H1 (cell line): ENCODE data around the gene ALAS1. TPM values are rescaled to one million over a fixed set of nuclear protein-coding genes. Genes with fewer than 3 reads are reported as not detected.

ENCODE experiments used
- CTCF ChIA-PET: fragments of 300-600 bp; sonication (Branson Sonifier 250); formaldehyde crosslinking; loops from one replicate; lab custom pipeline; 2021; ENCODE audit not compliant: partially characterized antibody; lab: Charles Lee
- POLR2A ChIA-PET: fragments of 300-600 bp; sonication (Branson Sonifier 250); formaldehyde crosslinking; loops from one replicate; lab custom pipeline; 2021; ENCODE audit warnings: inconsistent platforms; ENCODE audit not compliant: partially characterized antibody; lab: Charles Lee
- DNase-seq, 2 experiments: peaks; one replicate each; pipeline versions ENCODE4 v3.0.0 to v3.0.0-alpha.2; 2010 to 2022; ENCODE audit warnings: low spot score in 2 of 2, low read depth in 1 of 2, mixed read lengths in 1 of 2
- FAIRE-seq: peaks from 2 replicates; lab custom pipeline; 2011; peaks lifted over from hg19 to GRCh38; lab: Jason Lieb, UNC
- H2AFZ ChIP-seq: 2 replicates; pipeline ENCODE4 v1.8.1; 2012; ENCODE audit warnings: low read length, inconsistent platforms
- H2AK5ac ChIP-seq: 2 replicates; pipeline ENCODE4 v1.6.1; 2013; ENCODE audit warnings: low read depth, low read length
- H2BK120ac ChIP-seq: replicated peaks from 2 replicates; pipeline ENCODE3; 2013; ENCODE audit warnings: low read depth, low read length, inconsistent platforms
- H2BK12ac ChIP-seq: 2 replicates; pipeline ENCODE4 v1.6.1; 2013; ENCODE audit warnings: low read depth, low read length
- H2BK15ac ChIP-seq: 2 replicates; pipeline ENCODE4 v1.6.1; 2013; ENCODE audit warnings: low read length
- H2BK20ac ChIP-seq: 2 replicates; pipeline ENCODE4 v1.6.1; 2013; ENCODE audit warnings: low read length
- H2BK5ac ChIP-seq: 2 replicates; pipeline ENCODE4 v1.6.1; 2013; ENCODE audit warnings: low read depth, low read length
- H3K14ac ChIP-seq: 2 replicates; pipeline ENCODE4 v1.6.1; 2013; ENCODE audit warnings: inconsistent platforms; ENCODE audit not compliant: insufficient read length
- H3K18ac ChIP-seq: 2 replicates; pipeline ENCODE4 v1.6.1; 2013; ENCODE audit warnings: low read length; ENCODE audit errors: extremely low read depth
- H3K23ac ChIP-seq: 2 replicates; pipeline ENCODE4 v1.6.1; 2013; ENCODE audit warnings: inconsistent platforms; ENCODE audit not compliant: insufficient read length
- H3K23me2 ChIP-seq: 2 replicates; pipeline ENCODE4 v1.6.1; 2013; ENCODE audit warnings: low read depth, low read length
- H3K27ac ChIP-seq: 2 replicates; pipeline ENCODE4 v1.6.1; 2011; ENCODE audit warnings: low read depth, low read length, inconsistent platforms
- H3K27me3 ChIP-seq, 4 experiments: replicated peaks in 1 of 4; 1 replicate in 1 of 4; 2 replicates in 3 of 4; pipeline versions ENCODE4 v1.6.1 to v1.8.1; 2011 to 2013; ENCODE audit warnings: low read length in 3 of 4, mild to moderate bottlenecking in 3 of 4, inconsistent platforms in 2 of 4, mixed read lengths in 2 of 4, moderate library complexity in 1 of 4; ENCODE audit not compliant: control insufficient read depth in 3 of 4, insufficient read depth in 3 of 4; ENCODE audit errors: extremely low read depth in 1 of 4
- H3K36me3 ChIP-seq, 4 experiments: 2 replicates each; pipeline versions ENCODE4 v1.6.1 to v1.8.1; 2011 to 2013; ENCODE audit warnings: mild to moderate bottlenecking in 4 of 4, low read length in 3 of 4, moderate library complexity in 2 of 4, control low read depth in 1 of 4, inconsistent platforms in 1 of 4; ENCODE audit not compliant: insufficient read depth in 4 of 4, control insufficient read depth in 2 of 4
- H3K4ac ChIP-seq: replicated peaks from 2 replicates; pipeline ENCODE3; 2013; ENCODE audit warnings: low read length, low read depth, mixed read lengths, inconsistent platforms; ENCODE audit not compliant: insufficient read length
- H3K4me1 ChIP-seq, 4 experiments: replicated peaks in 1 of 4; 1 replicate in 1 of 4; 2 replicates in 3 of 4; pipeline versions ENCODE4 v1.6.1 to v1.8.1; 2011 to 2013; ENCODE audit warnings: low read length in 3 of 4, inconsistent platforms in 2 of 4, mixed read lengths in 1 of 4; ENCODE audit not compliant: insufficient read depth in 4 of 4, control insufficient read depth in 3 of 4
- H3K4me2 ChIP-seq, 2 experiments: 2 replicates each; pipeline versions ENCODE4 v1.6.1 to v1.8.1; 2011 to 2013; ENCODE audit warnings: low read depth in 2 of 2, low read length in 2 of 2, control low read depth in 1 of 2, inconsistent platforms in 1 of 2, mild to moderate bottlenecking in 1 of 2; ENCODE audit not compliant: insufficient read depth in 1 of 2
- H3K4me3 ChIP-seq, 4 experiments: fragments of 200-600, 300-600 bp in 1 of 4; sonication (generic), shearing (Covaris generic), sonication (Bioruptor Twin) in 1 of 4; 2 replicates each; pipeline versions ENCODE4 v1.5.1 to v1.8.1; 2011 to 2016; ENCODE audit warnings: low read length in 4 of 4, low read depth in 3 of 4, control low read depth in 2 of 4, inconsistent platforms in 2 of 4, mild to moderate bottlenecking in 2 of 4, mixed read lengths in 1 of 4, moderate library complexity in 1 of 4; ENCODE audit not compliant: insufficient read depth in 2 of 4; ENCODE audit errors: extremely low read depth in 1 of 4
- H3K56ac ChIP-seq: replicated peaks from 2 replicates; pipeline ENCODE3; 2013; ENCODE audit warnings: low read depth, mild to moderate bottlenecking, mixed read lengths, low read length, inconsistent platforms; ENCODE audit not compliant: insufficient read length
- H3K79me1 ChIP-seq: 2 replicates; pipeline ENCODE4 v1.6.1; 2013; ENCODE audit warnings: low read depth, low read length, control low read depth
- H3K79me2 ChIP-seq, 2 experiments: 2 replicates each; pipeline versions ENCODE4 v1.6.1 to v1.8.1; 2012 to 2013; ENCODE audit warnings: low read length in 2 of 2, mild to moderate bottlenecking in 2 of 2, inconsistent platforms in 1 of 2; ENCODE audit not compliant: insufficient read depth in 2 of 2, control insufficient read depth in 1 of 2
- H3K9ac ChIP-seq, 4 experiments: replicated peaks in 1 of 4; 1 replicate in 1 of 4; 2 replicates in 3 of 4; pipeline versions ENCODE4 v1.6.1 to v1.8.1; 2011 to 2013; ENCODE audit warnings: low read depth in 3 of 4, low read length in 3 of 4, control low read depth in 2 of 4, mild to moderate bottlenecking in 2 of 4, moderate library complexity in 2 of 4, inconsistent platforms in 1 of 4; ENCODE audit errors: extremely low read depth in 1 of 4
- H3K9me3 ChIP-seq, 2 experiments: 2 replicates each; pipeline versions ENCODE4 v1.6.1 to v1.8.1; 2012 to 2013; ENCODE audit warnings: mild to moderate bottlenecking in 2 of 2, moderate library complexity in 2 of 2, control low read depth in 1 of 2, inconsistent platforms in 1 of 2, low read depth in 1 of 2, low read length in 1 of 2, mixed read lengths in 1 of 2; ENCODE audit not compliant: insufficient read depth in 2 of 2
- H4K20me1 ChIP-seq, 2 experiments: replicated peaks in 1 of 2; 2 replicates each; pipeline versions ENCODE3 to v1.8.1; 2011 to 2013; ENCODE audit warnings: inconsistent platforms in 2 of 2, low read length in 2 of 2, mild to moderate bottlenecking in 1 of 2; ENCODE audit not compliant: insufficient read depth in 2 of 2, control insufficient read depth in 1 of 2
- H4K5ac ChIP-seq: 2 replicates; pipeline ENCODE4 v1.6.1; 2013; ENCODE audit warnings: low read length, low read depth, mixed read lengths, inconsistent platforms; ENCODE audit not compliant: insufficient read length
- H4K8ac ChIP-seq: 2 replicates; pipeline ENCODE4 v1.8.0; 2013; ENCODE audit warnings: mild to moderate bottlenecking, moderate library complexity, low read length, inconsistent platforms; ENCODE audit not compliant: insufficient read depth; ENCODE audit errors: extremely low read depth
- H4K91ac ChIP-seq: replicated peaks from 2 replicates; pipeline ENCODE3; 2013; ENCODE audit warnings: low read length, mixed read lengths, inconsistent platforms; ENCODE audit not compliant: insufficient read length
- CBX8 ChIP-seq: fragments of 300-800, 300-1000 bp; sonication (generic); IDR thresholded peaks from 2 replicates; pipeline ENCODE4 v1.7.1; 2016; ENCODE audit warnings: low read depth, low read length, borderline replicate concordance
- KDM1A ChIP-seq: fragments of 200-600, 300-600 bp; sonication (generic); IDR thresholded peaks from 2 replicates; pipeline ENCODE4 v1.7.1; 2016; ENCODE audit warnings: mild to moderate bottlenecking, low read length, borderline replicate concordance
- MAFK ChIP-seq: IDR thresholded peaks from 2 replicates; pipeline ENCODE4 v1.6.1; 2012; ENCODE audit warnings: low read depth, mild to moderate bottlenecking, improper control_type of control experiment, low read length
- NANOG ChIP-seq: IDR thresholded peaks from 2 replicates; pipeline ENCODE4 v1.6.1; 2011; ENCODE audit warnings: low read length, low read depth, mild to moderate bottlenecking, inconsistent platforms; ENCODE audit not compliant: insufficient read depth, poor library complexity, severe bottlenecking
- POLR2AphosphoS5 ChIP-seq: IDR thresholded peaks from 2 replicates; pipeline ENCODE4 v1.6.1; 2011; ENCODE audit warnings: low read depth, low read length
- SRF ChIP-seq: IDR thresholded peaks from 2 replicates; pipeline ENCODE4 v1.6.1; 2011; ENCODE audit warnings: mild to moderate bottlenecking, low read depth, low read length, moderate library complexity
- WGBS, 2 experiments: shearing (Covaris generic) in 1 of 2; methylation state at CpG; one replicate each; pipeline versions ENCODE4 v1.1.6 to v1.1.7; 2013 to 2015; ENCODE audit warnings: low lambda C conversion rate in 2 of 2, mixed read lengths in 2 of 2, inconsistent platforms in 1 of 2, low coverage in 1 of 2, missing lambda C conversion rate in 1 of 2; ENCODE audit not compliant: insufficient replicate concordance in 2 of 2, insufficient coverage in 1 of 2, insufficient read length in 1 of 2; ENCODE audit errors: extremely low coverage in 1 of 2, missing lambda C conversion rate in 1 of 2; 5-methylcytosine and 5-hydroxymethylcytosine counted together
- polyA plus RNA-seq, 7 experiments: library from polyadenylated mRNA; depleted of rRNA in 3 of 7; stranded (reverse) in 5 of 7; unstranded in 2 of 7; fragments of >200 nt in 5 of 7; fragments of 200-250 nt in 2 of 7; gene quantifications; 1 replicate in 5 of 7; 2 replicates in 1 of 7; 4 replicates in 1 of 7; pipeline versions ENCODE4 v1.2.1 to v1.2.3, GENCODE V29; 2011 to 2013; ENCODE audit warnings: missing spikeins in 2 of 7, mixed read lengths in 2 of 7
- total RNA-seq: library from RNA; stranded (reverse); fragmentation: NEBNext Ultra II Directional; extraction: Animal tissue kit (Norgen Biotek cat#: 25700); gene quantifications from 2 replicates; pipeline ENCODE4 v1.2.1, GENCODE V29; 2021
- TF ChIP-seq, protein P1 (sequence below): IDR thresholded peaks from 2 replicates; pipeline ENCODE4 v1.6.1; 2012; ENCODE audit warnings: low read length, inconsistent platforms

ALAS1 gene
- total and polyA plus RNA-seq, 2 of the 8 experiments (the other 6 are each of a cell fraction or from before 2014, with no cell fraction given) = 45.9 to 84.4 TPM

DNA sequence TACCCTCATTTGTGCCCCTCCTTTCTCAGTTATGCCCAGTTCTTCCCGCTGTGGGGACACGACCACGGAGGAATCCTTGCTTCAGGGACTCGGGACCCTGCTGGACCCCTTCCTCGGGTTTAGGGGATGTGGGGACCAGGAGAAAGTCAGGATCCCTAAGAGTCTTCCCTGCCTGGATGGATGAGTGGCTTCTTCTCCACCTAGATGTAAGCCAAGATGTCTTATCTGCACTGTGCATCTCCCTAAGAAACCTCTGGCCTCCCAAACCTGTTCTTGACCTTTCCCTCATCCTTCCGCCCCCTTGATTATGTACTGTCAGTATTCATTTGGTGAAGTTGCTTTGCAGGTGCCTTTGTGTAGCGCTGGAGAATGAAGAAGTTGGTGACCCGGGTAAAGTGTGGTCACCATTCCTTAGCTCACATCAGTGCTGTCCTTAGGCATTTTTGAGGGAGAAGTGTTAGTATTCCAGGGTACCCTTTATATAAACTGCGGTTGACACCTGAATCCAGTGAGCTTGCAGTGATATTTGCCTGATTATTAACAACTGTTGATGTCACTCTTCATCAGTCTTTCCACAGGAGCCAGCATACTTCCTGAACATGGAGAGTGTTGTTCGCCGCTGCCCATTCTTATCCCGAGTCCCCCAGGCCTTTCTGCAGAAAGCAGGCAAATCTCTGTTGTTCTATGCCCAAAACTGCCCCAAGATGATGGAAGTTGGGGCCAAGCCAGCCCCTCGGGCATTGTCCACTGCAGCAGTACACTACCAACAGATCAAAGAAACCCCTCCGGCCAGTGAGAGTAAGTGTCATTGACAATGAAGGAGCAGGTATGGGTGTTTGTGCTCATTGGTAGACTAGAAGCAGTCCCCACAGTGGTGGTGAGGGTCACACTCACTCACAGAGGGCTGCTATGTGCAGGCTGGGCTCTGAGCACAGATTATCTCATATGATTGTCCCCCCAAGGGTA lies 966 bp downstream of the ALAS1 start:
- DNase-seq (no peak), FAIRE-seq (no peak)
- Histone ChIP-seq H3K4me2 (peak overlapping the region; percentile 92 to 93), H3K36me3 (peaks cover 13 to 38% (median 20%) of the 10 kb centered on the region in 4 experiments), H4K91ac (no peak overlapping the region), H3K9ac (peak overlapping the region in 3 of 4 experiments; percentile 59 to 70 (median 66); a peak in 6 of 7 replicates), H3K79me1 (no peaks in the 10 kb centered on the region; the same call in none of the 2 replicates), H2BK5ac (no peak overlapping the region), H3K18ac (peak overlapping the region; percentile 38; the same call in 1 of the 2 replicates), H3K27ac (no peak overlapping the region), H4K20me1 (peaks cover 0 to 3% of the 10 kb centered on the region in 2 experiments), H3K4me1 (peaks cover 0 to 12% (median 7%) of the 10 kb centered on the region in 4 experiments; a peak in 6 of 7 replicates), H3K9me3 (no peaks in the 10 kb centered on the region), H2AFZ (no peak overlapping the region), H2BK15ac (no peak overlapping the region), H3K56ac (no peak overlapping the region), H4K8ac (no peak overlapping the region), H3K27me3 (peaks cover 0 to 3% (median under 1%) of the 10 kb centered on the region in 4 experiments; a peak in 4 of 7 replicates), H2BK120ac (no peak overlapping the region), H2BK12ac (no peak overlapping the region), H2AK5ac (no peak overlapping the region), H3K23me2 (peaks cover 4% of the 10 kb centered on the region; the same call in 1 of the 2 replicates), H4K5ac (no peak overlapping the region), H3K23ac (no peak overlapping the region), H3K4me3 (peak overlapping the region; percentile 80 to 94 (median 85)), H3K4ac (no peak overlapping the region), H3K14ac (no peak overlapping the region), H3K79me2 (peaks cover 0 to 8% of the 10 kb centered on the region in 2 experiments; a peak in 2 of 4 replicates), H2BK20ac (no peak overlapping the region)
- ChIA-PET POLR2A (no interaction called here), CTCF (no interaction called here)
- 62% methylated on average over 14 of the region's 14 CpGs; no CpG with 5 or more reads in 1 of the 2 experiments for WGBS, 2 experiments
- TF ChIP-seq POLR2AphosphoS5 = no peak
- no peak for TF ChIP-seq NANOG
- TF ChIP-seq SRF = no peak
- no peak for TF ChIP-seq KDM1A
- TF ChIP-seq, protein P1, sequence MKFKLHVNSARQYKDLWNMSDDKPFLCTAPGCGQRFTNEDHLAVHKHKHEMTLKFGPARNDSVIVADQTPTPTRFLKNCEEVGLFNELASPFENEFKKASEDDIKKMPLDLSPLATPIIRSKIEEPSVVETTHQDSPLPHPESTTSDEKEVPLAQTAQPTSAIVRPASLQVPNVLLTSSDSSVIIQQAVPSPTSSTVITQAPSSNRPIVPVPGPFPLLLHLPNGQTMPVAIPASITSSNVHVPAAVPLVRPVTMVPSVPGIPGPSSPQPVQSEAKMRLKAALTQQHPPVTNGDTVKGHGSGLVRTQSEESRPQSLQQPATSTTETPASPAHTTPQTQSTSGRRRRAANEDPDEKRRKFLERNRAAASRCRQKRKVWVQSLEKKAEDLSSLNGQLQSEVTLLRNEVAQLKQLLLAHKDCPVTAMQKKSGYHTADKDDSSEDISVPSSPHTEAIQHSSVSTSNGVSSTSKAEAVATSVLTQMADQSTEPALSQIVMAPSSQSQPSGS = no peak
- no peak for TF ChIP-seq MAFK
- no peak for TF ChIP-seq CBX8
